Epithelial cell of esophagus (primary cell): ENCODE measurements around the gene ISOC1.

Experiments
- DNase-seq: peaks from one replicate; pipeline ENCODE4 v3.0.0; 2010; ENCODE audit warnings: low read depth
- H3K4me3 ChIP-seq: 2 replicates; pipeline ENCODE4 v1.5.1; 2011; ENCODE audit warnings: mild to moderate bottlenecking, low read length, control low read depth
- TF ChIP-seq, protein P1 (sequence below): IDR thresholded peaks from 2 replicates; pipeline ENCODE4 v1.5.1; 2011; ENCODE audit warnings: low read depth, mild to moderate bottlenecking, low read length, control low read depth, inconsistent platforms; ENCODE audit not compliant: insufficient read depth; ENCODE audit errors: missing control alignments

ISOC1 gene

GRCh38 chr5:129094087-129094923 is at the start of gene ISOC1:
Gene ISOC1 (plus strand): TSS chr5:129094749. CDS start chr5:129094767, 18 bp downstream.
- peak within 1 kb of the TSS; percentile 79 for H3K4me3 ChIP-seq
- TF ChIP-seq, protein P1, sequence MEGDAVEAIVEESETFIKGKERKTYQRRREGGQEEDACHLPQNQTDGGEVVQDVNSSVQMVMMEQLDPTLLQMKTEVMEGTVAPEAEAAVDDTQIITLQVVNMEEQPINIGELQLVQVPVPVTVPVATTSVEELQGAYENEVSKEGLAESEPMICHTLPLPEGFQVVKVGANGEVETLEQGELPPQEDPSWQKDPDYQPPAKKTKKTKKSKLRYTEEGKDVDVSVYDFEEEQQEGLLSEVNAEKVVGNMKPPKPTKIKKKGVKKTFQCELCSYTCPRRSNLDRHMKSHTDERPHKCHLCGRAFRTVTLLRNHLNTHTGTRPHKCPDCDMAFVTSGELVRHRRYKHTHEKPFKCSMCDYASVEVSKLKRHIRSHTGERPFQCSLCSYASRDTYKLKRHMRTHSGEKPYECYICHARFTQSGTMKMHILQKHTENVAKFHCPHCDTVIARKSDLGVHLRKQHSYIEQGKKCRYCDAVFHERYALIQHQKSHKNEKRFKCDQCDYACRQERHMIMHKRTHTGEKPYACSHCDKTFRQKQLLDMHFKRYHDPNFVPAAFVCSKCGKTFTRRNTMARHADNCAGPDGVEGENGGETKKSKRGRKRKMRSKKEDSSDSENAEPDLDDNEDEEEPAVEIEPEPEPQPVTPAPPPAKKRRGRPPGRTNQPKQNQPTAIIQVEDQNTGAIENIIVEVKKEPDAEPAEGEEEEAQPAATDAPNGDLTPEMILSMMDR, result no peak
- peak; percentile 94 for DNase-seq

DNA sequence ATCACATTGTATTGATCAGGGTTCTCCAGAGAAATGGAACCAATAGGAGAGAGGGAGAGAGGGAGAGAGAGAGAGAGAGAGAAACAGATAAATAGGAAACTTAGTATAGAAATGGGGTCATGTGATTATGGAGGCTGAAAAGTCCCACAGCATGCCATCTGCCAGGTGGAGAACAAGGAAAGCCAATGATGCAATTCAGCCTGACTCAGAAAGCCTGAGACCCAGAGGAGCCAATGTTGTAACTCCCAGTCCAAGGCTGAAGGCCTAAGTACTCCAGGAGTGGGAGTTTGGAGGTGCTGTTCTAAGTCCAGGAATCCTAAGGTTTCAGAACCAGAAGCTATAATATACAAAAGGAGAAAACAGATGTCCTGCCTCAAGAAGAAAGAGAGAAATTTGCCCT is 48.4 kb upstream of the ISOC1 start:
- H3K4me3 ChIP-seq, result no peak overlapping the region
- TF ChIP-seq, protein P1, result no peak
- DNase-seq, result peak; percentile 75

- no peak for DNase-seq
- TF ChIP-seq, protein P1, result no peak
- no peak overlapping the region for H3K4me3 ChIP-seq
Measured at GRCh38 chr5:129048509-129048908, 46.0 kb upstream of the ISOC1 start.

DNA sequence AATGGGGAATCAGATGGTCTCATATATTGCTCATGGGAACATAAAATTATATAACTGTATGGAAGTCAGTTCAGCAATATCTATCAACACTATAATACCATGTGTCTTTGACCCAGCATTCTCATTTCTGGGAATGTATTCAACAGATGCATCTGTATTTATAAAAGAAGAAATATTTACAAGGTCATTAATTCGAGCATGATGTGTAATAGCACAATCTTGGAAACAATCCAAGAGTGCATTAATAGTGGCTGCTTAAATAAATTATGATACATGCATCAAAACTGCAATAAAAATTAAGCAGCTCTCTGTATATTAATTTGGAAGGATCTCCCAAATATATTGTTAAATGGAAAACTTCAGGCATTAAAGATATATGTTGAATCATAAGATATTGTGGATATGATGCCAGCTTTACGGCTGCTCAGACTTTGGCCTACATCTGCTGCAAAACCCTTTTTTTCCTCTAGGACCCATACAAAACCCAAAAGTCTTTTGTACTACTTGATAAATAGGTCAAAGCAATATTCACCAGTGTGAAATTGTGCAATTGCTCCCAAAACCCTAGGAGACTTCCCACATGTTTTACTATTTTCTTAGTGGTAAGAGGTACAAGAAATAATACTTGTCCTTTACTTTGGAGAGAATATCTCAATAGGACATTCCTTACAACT is 45.3 kb upstream of the ISOC1 start:
- no peak overlapping the region for H3K4me3 ChIP-seq
- TF ChIP-seq, protein P1, result no peak
- DNase-seq, result no peak

DNA sequence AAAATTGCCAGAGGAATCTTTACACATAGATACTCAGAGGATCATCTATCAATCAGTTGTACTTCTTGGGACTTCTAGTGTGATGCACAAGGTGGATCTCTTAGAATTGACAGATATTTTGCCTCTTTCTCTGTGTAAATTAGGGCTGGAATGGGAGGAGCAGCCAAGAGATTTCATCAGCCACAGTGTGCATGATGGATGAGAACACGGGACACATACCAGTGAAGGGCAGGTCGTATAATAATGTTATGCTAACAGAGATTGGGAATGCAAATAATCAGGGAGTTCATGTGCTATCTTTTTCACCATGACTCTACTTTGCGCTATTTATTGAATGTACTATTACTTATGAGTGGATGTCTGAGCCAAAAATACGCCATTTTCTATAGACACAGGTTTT is 43.3 kb upstream of the ISOC1 start:
- no peak for DNase-seq
- TF ChIP-seq, protein P1, result no peak
- no peak overlapping the region for H3K4me3 ChIP-seq

GRCh38 chr5:129053438-129053837 is 41.1 kb upstream of the ISOC1 start:
- TF ChIP-seq, protein P1, result peak; percentile 24
- no peak overlapping the region for H3K4me3 ChIP-seq
- no peak for DNase-seq
